Stimulated activated CD4-positive, alpha-beta T cell treated with anti-CD3 and anti-CD28 coated beads, TNF-alpha, amount 100 ng/mL, for 4 hours (primary cell): ENCODE data around the gene SUMF2.
"Not testable (repeated sequence)": the region's sequence is repeated elsewhere in the genome, so short reads cannot be mapped to it uniquely, and the experiment has no call there.

Experiments
- DNase-seq, 3 experiments: peaks; one replicate each; pipeline ENCODE4 v3.0.0-alpha.2; 2020; ENCODE audit warnings: low read depth in 3 of 3

The SUMF2 gene

DNA sequence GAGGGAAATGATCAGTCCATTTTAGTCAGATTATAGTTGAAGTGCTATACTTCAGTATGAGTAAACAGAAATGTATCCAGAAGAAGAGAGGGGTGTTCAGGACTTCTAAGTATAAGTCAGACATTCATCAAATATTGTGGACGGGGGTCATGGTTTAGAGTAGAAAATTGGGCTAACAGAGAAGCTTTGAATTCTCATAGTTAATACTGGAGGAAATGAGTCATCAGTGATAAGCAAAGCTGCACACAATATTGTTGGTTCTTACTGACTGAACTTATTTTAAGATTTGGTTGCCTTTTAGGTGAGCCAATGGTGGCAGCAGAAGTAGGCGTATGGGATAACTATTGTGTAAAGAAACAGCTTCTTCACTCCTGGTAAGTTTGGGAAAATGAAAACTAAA lies 1.7 kb upstream of the SUMF2 start:
- DNase-seq, result no peak

GRCh38 chr7:56063500-56063881 lies 595 bp upstream of the SUMF2 start:
- no peak for DNase-seq

- not testable (repeated sequence) for DNase-seq
These were observed 2.3 kb downstream of the SUMF2 start for GRCh38 chr7:56066376-56066775.

DNA sequence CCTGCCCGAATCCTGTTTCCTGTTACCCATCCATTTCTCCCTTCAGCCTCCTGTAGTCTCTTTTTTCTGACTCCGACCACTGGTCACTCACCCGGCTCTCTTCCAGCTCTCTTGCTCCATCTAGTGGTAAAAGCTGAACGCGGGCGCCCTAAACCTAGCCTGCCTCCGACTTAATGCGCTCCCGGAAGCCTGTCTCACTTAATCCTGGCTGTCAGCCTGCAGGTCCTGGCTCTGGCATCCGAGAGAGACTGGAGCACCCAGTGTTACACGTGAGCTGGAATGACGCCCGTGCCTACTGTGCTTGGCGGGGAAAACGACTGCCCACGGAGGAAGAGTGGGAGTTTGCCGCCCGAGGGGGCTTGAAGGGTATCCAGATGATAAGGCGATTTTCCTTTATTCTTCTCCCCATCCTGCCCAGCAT lies 10.3 kb downstream of the SUMF2 start:
- peak; percentile 35 to 41 (median 41) for DNase-seq

DNA sequence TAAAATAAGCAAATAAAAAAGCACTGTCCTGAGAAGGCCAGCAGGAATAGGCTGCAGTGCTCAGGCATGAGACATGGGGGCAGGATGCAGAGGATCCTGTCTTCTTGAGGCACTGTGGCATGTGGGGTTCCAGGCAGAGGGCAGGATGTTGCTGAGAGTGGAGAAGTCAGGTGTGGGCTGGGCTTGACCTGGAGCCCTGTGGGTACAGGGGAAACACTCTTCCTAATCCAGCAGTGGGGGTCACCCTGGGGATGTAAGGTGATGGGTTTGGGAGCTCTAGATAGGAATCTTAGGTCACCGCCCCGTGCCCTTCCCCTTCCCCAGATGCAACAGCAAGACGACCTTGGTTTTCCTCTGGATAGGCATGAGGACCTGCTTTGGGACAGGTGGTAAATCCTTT lies 13.6 kb downstream of the SUMF2 start:
- no peak for DNase-seq

- no peak for DNase-seq
These were observed 14.1 kb downstream of the SUMF2 start for GRCh38 chr7:56078196-56078595.

DNA sequence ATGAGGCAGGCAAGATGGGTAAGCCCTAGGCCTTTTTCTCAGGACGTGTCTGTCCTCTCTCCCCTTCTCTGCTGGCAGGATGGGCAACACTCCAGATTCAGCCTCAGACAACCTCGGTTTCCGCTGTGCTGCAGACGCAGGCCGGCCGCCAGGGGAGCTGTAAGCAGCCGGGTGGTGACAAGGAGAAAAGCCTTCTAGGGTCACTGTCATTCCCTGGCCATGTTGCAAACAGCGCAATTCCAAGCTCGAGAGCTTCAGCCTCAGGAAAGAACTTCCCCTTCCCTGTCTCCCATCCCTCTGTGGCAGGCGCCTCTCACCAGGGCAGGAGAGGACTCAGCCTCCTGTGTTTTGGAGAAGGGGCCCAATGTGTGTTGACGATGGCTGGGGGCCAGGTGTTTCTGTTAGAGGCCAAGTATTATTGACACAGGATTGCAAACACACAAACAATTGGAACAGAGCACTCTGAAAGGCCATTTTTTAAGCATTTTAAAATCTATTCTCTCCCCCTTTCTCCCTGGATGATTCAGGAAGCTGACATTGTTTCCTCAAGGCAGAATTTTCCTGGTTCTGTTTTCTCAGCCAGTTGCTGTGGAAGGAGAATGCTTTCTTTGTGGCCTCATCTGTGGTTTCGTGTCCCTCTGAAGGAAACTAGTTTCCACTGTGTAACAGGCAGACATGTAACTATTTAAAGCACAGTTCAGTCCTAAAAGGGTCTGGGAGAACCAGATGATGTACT lies 15.5 kb downstream of the SUMF2 start:
- DNase-seq, result no peak

DNA sequence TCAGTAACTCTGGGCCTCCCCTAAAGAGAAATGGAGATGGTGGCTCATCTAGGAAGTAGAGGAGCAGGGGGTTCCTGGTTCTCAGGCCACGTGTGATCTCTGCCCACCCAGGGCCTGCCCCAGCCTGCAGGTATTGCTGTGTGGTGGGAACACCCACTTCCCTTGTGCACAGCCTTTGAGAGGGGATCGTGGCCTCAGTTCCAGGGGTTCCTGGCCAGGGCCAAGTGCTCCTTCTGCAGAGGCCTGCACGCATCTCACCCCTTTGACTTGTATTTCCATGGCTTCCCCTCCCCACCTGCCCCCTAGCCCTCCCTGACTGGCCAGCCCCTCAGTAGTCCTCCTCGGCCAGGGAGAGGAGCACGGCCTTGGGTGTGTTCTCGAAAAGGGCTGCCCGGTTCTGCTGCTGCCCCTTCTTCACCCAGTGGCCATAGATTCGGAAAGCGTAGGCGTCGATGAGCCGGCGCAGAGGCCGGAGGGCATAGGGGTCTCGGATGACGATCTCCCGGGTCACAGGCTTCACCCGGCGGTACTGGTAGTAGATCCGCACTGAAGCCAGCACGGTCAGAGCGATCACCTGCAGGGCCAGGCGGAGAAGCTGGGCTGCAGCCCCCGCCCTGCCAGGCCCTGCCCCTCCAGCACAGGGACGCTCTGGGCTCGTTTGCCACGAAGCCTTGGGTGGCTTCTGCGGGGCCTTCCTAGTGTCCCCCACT lies 16.8 kb downstream of the SUMF2 start:
- DNase-seq, result not testable (repeated sequence)

DNA sequence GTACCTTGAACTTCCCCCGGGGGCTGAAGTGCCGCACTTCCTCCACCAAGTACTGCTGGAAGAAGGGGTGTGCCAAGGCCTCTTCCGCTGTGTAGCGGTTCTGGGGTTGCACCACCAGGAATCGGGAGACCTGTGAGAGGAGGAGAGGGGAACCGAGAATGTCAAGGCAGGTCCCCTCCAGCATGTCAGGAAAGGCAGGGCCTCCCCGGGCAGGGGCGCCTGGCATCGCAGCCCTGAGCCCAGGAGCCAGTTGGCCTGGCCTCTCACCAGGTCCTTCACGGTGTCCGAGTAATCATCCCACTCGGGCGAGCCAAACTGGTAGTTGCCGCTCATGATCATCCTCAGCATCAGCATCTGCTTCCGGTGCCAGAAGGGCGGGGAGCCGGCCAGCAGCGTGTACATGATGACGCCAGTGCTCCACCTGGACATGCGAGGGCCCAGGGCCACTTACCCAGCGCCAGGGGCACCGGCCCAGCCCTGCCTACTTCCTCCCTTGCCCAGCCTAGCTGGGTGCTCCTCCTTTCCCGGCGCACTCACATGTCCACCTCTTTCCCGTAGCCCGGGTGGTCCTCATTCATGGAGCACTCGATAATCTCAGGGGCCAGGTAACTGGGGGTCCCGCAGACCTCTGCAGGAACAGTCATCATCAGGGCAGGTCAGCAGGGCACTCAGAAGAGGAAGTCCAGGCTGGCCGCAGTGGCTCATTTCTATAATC lies 17.7 kb downstream of the SUMF2 start:
- no peak for DNase-seq

- no peak for DNase-seq
These were observed 19.2 kb downstream of the SUMF2 start for GRCh38 chr7:56083150-56083785.

GRCh38 chr7:56086761-56087160 lies 22.7 kb downstream of the SUMF2 start:
- DNase-seq, result no peak

- DNase-seq, result no peak
These were observed 23.4 kb downstream of the SUMF2 start for GRCh38 chr7:56087445-56087844.

- DNase-seq, result no peak
These were observed 27.5 kb downstream of the SUMF2 start for GRCh38 chr7:56091591-56091990.

DNA sequence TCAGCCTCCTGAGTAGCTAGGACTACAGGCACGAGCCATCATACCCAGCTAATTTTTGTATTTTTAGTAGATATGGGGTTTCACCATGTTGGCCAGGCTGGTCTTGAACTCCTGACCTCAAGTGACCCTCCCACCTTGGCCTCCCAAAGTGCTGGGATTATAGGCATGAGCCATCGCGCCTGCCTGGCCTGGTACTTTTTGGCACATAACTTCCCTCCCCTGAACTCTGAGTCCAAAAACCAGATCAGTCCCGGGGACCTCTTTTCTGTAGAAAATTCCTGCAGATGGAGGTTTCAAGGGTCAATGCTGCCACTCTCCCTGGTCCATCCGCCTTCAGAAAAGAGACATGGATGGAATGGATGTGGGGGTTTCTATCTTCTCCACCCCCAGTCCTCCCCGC lies 28.3 kb downstream of the SUMF2 start:
- DNase-seq, result not testable (repeated sequence)

GRCh38 chr7:56092789-56093531 lies 28.9 kb downstream of the SUMF2 start, which contains the start of gene PHKG1:
Gene PHKG1 (minus strand): TSS chr7:56092952. CDS start chr7:56088941, 4,011 bp downstream.
- DNase-seq, result no peak

- no peak for DNase-seq
These were observed 33.6 kb downstream of the SUMF2 start for GRCh38 chr7:56097700-56098099.

- not testable (repeated sequence) for DNase-seq
These were observed 34.3 kb downstream of the SUMF2 start for GRCh38 chr7:56098187-56099008.

DNA sequence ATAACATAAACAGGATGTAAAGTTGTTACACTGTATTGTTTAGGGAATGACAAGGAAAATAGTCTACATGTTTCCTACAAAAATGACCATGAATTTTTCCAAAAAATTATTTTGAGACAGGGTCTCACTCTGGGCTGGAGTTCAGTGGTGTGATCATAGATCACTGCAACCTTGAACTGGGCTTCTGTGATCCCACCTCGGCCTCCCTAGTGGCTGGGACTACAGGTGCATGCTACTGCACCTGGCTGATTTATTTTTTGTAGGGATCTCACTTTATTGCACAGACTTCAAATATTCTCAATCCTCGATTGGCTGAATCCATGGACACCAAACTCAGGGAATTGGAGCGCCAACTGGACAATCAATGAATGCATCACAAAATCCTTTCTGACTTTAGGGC lies 35.6 kb downstream of the SUMF2 start:
- DNase-seq, result no peak

DNA sequence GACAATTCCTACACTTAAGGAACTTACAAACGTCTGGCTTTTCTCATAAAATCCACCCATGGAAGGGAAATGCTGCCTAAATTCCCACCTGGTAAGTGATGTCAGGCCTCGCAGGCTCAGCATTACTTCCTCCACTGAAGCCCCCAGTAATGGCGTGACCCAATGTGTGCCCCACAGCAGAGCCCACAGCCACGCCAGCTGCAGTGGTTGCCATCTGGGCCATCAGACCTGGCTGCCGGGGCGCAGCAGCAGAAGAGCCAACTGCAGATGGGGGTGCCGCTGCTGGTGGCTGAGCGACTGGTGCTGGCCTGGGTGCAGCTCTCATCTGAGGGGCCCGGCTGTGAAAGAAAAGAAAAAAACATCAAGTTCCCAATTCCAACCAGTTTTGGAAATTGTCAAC lies 40.1 kb downstream of the SUMF2 start:
- DNase-seq, result not testable (repeated sequence)

GRCh38 chr7:56105508-56105907 lies 41.4 kb downstream of the SUMF2 start:
- DNase-seq, result peak in 1 of 3 experiments; percentile 9
